GM19328 (cell line): ENCODE measurements around the gene ANXA5.
A peak's percentile ranks its signal among the peaks of the same experiment; 100 is the strongest.
"Not testable (repeated sequence)": the region's sequence is repeated elsewhere in the genome, so short reads cannot be mapped to it uniquely, and the experiment has no call there.

Source experiments
- ATAC-seq: cut with Tn5 transposase; IDR thresholded peaks from one replicate; pipeline ENCODE4 v1.9.1; 2021; ENCODE audit warnings: mild to moderate bottlenecking, moderate library complexity; ENCODE audit not compliant: unreplicated experiment

The ANXA5 gene

DNA sequence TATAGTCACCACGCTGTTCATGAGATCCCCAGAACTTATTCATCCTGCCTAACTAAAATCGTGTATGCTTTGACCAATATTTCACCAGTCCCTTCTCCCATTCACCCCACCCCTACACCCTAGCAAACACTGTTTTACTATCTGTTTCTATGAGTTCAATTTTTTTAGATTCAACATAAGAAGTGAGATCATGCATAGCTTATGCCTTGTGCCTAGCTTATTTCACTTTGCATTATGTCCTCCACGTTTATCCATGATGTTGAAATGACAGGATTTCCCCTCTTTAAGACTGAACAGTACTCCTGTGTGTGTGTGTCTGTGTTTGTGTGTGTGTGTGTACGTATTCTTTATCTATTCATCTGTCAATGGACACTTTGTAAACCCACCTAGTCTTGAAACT lies 16.8 kb downstream of the ANXA5 start:
- ATAC-seq: no peak

DNA sequence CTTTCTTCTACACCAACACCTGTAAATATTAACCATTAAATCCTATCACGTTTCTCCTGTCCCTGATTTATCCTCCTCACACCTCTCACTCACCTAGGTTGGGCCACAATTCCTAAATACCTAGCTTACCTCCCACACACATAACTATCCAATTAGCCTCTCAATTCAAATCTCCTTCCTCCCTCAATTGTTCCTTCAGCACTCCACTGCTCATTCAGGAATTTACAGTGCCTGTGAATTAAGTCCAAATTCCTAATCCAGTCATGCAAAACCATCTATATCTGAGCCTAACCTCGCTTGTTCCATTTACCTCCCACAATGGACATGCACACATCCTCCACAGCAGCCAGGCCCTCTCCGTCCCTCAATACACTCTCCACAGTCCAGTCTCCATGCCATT lies 17.5 kb downstream of the ANXA5 start:
- no peak for ATAC-seq

DNA sequence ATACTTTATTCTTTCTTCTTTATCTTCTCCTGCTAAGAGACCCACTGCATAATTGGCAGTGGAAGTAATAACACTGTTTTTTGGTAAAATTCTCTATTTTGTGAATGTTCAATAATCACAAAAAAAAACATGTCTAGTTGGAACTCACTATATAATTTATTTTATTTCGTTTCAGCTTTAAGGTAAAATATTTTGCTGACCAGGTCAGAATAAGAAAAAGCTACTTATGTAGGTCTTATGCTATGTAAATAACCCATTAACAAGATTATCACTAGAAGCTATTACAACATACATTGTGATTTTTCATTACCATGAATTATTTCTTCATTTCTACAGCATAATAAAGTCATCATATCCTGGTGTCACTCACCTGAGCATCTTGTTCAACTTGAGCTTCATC lies 19.3 kb downstream of the ANXA5 start:
- no peak for ATAC-seq

DNA sequence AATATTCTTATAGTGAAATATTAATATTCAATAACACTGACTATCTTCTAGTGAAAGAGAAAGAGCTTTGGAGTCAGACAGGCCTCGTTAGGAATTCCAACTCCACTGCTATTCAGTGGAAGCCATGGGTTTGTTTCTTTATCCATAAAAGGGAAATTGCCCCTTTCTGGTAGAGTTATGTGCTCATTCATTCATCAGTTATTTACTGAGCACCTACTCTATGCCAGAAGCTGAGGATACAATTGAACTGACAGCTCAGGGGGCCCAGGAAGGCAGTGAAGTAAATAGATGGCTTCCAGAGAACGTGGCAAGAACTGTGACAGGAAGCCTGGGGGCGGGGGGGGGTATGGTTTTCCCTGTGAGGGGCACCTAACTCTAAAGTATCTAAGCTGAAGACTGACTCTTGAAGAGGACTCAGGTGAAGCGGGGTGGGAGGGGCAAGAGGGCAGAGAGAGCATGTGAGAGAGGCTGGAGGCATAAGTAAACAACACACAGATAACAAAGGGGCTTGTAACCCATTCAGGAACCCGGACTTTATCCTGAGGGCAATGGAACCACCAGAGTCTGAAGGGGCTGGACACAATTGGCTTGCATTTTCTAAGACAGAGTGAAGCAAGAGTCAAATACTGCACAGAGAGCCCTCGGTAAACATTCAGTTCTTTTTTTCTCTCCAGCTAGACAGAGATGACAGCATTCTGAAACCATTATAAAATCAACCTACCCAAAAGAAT lies 20.3 kb downstream of the ANXA5 start:
- ATAC-seq: no peak

DNA sequence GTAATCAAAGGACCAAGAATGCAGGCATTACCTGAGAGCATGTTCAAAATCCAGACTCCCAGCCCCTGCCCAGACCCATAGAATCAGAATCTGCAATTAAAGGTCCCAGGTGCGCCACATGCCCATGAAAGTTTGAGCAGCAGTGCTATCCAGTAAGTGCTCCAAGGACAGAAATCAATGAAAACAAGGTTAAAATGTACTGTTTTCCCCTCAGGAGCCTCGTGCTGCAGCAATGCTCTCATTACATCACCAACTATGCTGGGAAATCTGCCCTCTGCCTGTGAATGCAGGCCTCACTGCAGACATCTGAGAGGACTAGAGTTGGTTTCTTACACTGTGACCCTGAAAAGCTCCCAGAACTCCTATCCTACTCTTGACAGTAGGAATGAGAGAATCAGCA lies 21.1 kb downstream of the ANXA5 start:
- no peak for ATAC-seq

DNA sequence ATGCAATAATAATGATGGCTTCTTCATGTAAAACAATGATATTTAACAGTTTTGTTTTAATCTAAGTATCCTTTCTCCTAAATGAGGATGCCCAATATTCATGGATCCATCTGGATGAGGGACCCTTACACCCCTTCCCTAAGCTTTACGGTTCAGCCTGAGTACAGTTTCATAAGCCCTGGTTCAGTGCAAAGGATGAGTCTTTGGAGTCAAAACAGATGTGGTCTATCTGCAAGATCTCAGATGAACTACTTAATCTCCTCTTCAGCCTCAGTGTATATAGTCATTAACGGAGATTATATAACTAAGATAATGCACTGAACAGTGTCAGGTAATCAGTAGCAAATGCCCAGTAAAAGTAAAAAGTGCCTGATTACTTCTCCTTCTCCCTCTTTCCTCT lies 22.1 kb downstream of the ANXA5 start:
- no peak for ATAC-seq

DNA sequence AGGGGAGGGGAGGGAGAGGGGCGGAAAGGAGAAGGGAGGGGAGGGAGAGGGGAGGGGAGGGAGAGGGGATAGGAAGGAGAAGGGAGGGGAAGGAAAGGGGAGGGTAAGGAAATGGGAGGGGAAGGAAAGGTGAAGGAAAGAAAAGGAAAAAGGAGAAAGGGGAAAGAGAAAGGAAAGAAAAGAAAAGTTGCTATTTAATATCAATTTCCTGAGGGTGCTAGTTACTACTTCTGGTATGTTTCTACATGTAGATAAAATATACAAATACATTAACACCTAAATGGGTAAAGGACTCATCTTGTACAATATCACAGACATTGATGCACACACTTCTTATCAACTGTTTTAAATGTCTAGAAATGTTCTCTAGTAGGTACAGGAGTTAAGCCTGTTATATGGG lies 22.6 kb downstream of the ANXA5 start:
- no peak for ATAC-seq

DNA sequence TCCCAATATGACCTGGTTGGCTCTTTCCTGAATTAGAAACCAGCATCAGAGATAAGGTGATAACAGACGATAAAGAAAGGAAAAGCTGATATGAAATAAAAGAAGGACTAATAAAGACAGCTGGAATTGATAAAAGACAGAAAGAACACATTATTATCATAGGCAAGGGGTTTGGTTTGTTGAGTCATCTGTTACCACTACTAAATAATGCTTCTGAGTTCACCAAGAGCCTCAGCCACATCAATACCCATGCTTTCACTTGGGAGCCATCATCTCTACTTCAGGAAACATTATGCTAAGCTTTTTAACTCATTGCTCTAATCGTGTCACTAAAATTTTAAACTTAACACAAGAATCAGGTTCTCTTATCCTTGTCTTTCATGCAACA lies 27.6 kb downstream of the ANXA5 start:
- ATAC-seq: no peak

DNA sequence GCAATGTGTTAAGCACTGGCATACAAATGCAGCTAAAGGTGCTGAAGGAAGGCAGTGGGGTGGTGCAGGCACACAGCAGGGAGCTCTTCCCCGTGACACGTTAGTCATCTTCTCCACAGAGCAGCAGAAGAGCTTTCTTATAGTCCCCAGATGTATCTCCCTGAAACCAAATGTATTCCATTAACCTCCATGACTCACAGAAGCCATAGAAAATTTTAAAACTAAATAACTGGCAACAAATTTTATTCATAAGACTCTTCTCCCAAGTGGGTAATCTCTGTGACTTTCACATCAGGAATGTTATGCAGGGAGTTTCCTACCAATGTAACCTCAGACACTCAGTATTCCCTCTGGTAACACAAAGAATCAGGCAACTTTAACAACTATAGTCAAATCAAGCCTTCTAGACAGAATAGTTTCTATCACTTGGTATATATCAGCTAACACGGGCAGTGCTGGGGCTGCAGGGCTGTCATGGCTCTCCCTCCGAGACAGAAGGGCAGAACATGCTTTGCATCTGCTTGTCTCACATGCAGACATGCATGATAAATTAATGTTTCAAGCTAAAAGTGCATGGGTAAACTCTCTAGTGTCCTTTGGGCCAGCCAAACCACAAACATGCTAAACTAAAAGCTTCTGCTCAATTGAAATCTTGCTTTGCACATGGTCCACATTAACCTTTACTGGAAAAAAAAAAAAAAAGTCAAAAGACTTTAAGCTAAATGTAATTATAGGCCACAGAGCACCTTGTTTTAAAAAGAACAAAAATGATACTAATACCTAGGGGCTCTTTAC lies 28.2 kb downstream of the ANXA5 start:
- ATAC-seq: no peak

DNA sequence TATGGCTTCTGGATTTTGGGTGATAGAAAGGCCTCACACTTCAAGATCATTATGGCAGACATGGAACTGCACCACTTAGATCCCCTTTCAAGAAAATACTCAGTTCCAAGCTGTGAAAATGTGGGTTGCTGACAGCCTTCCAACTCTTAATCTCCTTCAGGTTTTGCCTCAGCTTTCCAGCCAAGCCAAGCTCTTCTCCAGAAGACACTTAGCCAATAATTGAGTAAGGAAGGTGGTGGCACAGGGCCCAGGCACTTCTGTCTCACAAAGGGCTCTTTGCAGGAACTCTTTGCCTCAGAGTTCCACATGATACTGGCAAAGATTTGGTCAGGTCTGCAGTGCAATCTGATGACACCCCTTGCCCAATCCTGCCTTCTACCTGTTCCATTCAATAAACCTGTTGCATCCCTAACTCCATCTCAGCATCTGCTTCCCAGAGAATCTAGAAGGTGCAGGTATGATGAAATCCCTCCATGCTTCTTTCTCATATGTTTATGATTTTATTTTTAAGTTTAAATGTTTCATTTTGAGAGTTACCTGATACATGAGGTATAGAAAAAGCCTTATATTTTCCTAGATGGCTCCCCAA lies 30.6 kb downstream of the ANXA5 start:
- ATAC-seq: no peak

DNA sequence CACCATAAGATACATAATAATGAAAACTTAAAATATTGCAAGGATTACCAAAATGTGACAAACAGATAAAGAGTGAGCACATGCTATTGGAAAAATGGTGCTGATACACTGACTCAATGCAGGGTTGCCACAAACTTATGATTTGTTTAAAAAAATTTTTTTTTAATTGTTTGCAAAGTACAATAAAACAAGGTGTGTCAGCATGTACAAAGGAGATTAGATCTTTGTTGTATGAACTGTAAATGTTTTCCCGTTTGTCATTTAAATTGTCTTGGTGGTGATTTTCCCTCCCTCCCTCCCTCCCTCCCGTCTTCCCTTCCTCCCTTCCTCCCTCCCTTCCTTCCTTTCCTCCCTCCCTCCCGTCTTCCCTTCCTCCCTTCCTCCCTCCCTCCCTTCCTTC lies 31.4 kb downstream of the ANXA5 start:
- no peak for ATAC-seq

DNA sequence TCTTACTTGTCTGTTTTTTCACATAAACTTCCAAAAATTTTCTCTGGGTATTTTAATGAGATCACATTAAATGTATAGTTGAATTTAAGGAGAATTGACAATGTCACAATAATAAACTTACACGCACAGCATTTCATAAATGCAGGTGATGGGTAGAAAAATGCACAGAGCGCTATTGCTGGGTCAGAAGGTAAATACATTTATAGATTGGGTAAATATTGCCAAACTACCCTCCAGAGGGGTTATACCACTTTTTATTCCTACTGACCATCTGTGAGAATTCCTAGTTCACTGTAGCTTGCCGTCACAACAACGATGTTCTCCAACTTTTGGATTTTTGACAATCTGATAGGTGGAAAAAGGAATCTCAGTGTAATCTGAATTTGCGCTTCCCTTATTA lies 34.6 kb downstream of the ANXA5 start:
- no peak for ATAC-seq

DNA sequence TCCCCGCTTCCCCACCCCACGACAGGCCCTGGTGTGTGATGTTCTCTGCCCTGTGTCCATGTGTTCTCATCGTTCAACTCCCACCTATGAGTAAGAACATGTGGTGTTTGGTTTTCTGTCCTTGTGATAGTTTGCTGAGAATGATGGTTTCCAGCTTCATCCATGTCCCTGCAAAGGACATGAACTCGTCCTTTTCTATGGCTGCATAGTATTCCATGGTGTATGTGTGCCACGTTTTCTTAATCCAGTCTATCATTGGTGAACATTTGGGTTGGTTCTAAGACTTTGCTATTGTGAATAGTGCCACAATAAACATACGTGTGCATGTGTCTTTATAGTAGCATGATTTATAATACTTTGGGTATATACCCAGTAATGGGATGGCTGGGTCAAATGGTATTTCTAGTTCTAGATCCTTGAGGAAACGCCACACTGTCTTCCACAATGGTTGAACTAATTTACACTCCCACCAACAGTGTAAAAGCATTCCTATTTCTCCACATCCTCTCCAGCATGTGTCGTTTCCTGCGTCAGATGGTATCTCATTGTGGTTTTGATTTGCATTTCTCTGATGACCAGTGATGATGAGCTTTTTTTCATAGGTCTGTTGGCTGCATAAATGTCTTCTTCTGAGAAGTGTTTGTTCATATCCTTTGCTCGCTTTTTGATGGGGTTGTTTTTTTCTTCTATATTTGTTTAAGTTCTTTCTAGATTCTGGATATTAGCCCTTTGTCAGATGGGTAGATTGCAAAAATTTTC lies 36.4 kb downstream of the ANXA5 start:
- ATAC-seq: not testable (repeated sequence)

DNA sequence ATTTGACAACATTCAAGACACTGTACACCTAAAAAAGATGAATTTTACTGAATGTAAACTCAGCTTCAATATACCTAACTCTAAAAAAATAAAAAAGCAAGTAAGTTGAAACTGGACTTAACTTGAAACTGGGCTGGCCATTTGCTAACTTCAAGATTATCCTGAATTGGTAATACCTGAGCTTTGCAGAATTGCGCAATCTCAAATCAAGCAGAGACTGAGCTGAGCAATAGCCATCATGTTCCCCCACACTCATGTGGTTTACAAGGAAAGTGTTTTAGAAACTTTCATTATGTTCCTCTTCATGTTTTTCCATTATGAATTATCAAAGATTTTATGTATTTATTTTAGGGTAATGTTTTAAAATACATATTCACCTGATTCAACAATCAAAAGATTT lies 38.7 kb downstream of the ANXA5 start:
- ATAC-seq: no peak

DNA sequence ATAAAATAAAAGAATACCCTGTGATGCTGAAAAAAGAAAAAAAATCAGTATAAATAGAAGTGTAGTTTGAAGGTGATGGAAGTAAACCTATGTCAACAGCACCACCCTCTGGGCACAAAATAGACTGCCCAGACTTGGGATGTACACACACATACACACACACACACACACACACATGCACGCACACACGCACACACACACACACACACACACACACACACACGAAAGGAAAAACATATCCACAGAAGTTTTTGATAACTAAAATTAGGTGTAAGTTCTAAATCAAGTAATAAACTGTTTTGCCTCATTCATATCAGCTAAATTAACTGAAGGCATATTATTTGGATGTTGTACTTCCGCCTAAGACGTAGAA lies 40.5 kb downstream of the ANXA5 start:
- no peak for ATAC-seq

DNA sequence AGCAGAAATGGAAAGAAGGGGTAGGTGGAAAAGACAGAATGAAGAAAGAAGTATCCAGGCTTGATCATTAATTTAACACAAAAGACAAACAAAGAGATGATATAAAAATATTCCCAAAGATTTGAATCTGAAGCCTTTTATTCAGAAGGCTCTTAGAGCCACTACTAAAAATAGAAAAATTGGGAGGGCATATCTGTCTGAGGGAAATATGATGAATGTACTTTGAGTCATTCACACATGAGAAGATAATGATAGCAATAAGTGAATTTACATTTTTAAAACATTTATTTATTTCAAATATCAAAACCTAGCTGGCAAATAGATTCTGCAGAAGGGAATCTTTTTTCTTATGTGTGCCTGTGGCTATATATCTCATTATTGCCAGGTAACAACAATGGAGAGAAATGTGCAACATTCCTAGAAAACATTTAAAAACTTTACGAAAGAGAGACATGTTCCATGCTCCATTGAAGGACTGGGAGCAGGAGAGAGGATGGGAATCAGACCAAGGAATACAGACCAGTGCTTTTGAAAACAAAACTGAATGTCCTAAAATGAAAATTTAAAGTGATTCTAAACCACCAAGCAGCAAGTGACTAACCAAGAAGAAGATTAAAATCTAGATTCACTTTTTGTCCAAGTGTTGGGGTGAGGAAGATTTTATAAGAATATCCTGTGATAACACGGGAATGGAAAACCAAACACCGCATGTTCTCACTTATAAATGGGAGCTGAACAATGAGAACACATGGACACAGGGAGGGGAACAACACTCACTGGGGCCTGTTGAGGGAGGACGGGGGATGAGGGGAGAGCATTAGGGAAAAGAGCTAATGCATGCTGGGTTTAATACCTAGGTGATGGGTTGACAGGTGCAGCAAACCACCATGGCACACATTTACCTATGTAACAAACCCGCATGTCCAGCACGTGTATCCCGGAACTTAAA lies 41.2 kb downstream of the ANXA5 start:
- no peak for ATAC-seq

DNA sequence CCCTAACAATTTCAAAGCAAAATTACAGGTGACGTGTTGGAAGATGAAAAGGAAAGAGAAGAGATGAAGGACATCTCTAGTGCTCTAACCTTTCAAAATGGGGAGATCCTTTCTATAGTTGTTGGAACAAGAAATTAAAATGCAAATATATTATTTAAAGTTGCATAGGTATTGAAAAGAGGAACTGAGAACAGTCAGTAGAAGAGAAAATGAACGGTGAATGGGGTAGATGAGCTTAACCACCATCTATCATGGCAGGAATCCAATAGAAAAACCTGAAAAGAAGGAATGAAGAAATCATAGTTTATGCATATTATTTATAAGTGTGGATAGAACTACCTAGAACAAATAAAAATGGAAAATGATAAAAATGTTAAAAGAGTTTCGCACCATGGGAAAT lies 42.0 kb downstream of the ANXA5 start:
- peak; percentile 89 for ATAC-seq

DNA sequence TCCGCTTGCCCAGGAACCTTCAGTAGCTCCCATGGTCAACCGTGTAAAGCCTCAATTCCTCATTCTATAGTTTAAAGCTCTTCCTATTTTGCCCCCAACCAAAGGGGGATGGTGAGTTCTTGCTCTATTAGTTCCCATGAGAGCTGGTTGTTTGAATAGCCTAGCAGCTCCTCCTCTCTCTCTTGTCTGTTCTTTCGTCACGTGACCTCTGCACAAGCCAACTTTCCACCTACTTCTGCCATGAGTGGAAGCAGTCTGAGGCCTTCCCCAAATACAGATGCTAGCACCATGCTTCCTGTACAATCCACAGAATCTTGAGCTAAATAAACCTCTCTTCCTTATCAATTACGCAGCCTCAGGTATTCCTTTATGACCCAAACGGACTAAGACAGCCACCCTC lies 42.8 kb downstream of the ANXA5 start:
- ATAC-seq: no peak

DNA sequence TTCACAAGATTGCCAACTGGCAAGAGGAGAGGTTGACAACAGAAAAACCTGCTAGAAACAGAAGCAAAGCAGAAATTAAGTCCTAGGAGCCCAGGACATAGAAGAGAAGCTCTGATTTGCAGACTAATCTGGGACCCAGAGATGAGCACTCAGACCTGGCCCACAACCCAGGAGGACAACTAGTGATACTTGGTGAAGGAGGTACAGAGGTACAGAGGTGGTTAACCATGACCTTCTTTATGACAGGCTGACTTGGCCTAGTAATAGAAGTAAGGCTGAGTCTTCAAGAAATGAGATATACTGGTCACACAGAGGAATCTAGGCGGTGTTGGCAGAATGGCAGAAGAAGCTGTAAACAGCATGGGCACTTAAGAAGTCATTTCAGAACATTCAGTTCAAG lies 43.6 kb downstream of the ANXA5 start:
- ATAC-seq: no peak

DNA sequence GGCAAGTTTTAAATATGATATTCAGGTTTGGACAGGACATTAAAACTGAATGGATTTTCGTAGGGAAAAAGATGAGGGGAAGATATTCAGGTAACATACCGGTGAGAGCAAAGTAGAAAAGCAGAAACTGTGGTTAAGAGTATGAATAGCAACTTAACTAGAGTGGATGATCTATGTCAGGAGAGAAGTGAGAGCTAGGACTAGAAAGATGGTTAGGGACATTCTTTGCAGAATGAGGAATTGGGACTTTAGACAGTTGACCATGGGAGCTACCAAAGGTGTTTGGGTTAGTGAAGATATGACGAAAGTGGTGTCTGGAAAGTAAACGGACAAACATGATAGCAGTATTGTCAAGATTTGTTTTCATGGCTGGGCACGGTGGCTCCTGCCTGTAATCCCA lies 45.2 kb downstream of the ANXA5 start:
- ATAC-seq: no peak
